IPS-11a (cell line): Measurements from ENCODE around the gene KHDRBS2.

Experiments used
- H3K4me3 ChIP-seq: one replicate; pipeline ENCODE4 v1.5.1; 2013; ENCODE audit warnings: low read depth, low read length, control low read depth

KHDRBS2 gene

DNA sequence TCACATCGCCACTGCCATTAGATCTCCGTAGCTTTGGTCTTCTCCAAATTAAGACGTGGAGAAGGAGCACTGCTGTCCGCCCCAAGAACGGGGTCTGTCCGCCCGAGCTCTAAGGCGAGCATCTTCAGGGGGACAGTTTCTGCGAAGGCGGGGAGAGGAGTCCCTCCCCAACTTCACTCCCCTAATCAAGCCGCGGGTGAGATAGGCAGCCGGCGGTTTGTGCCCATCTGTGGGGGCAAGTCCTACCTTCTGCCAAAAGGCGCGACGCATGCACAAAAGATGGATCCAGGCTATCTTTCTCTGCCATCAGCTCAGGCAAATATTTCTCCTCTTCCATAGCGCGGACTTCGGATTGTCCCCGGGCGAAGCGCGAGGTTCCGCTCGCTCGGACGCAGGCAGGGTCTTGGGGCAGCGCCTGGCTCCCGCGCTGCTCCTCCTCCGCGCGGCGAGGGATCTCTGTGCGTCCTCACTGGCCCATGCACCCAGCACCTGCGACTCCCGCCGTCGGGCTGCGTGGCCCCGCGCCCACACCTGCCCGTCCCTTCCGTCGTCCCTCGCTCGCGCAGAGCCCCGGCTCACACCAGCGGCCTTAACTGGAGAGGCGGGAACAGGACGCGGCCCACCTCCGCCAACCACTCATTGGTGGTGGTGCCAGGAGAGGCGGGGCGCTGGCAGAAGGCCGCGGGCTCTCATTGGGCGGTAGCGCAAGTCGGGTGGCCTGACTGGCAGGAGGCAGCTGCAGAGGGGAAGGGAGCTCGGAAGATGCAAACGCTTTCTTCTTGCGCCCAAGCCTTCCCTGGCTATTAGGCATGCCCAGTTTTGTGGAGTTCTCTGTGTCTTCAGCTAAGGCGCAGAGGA lies at the start of gene KHDRBS2:
Gene KHDRBS2, minus strand, starts transcription at position 614 of the 858 bp plus-strand sequence.
- H3K4me3 ChIP-seq = peak within 1 kb of the TSS; percentile 81

DNA sequence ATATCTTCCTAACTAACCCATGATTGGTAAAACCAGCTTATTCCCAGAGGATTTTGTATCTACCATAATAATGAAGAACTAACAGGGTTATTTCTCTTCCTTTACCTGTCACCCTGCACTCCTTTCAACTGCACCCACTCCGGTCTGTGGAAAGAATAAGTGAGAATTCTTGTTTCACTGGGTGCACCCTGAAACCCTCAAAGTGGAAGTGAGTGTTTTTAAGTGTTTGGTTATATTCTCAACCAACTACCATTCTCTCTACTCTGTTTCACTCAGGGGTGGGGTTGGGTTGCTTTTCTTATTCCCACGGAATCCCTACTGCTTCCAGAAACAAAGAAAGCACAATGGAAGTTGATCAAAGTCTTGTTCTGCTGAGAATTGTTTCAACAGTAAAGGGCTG lies 42.6 kb upstream of the KHDRBS2 start:
- H3K4me3 ChIP-seq = no peak overlapping the region

DNA sequence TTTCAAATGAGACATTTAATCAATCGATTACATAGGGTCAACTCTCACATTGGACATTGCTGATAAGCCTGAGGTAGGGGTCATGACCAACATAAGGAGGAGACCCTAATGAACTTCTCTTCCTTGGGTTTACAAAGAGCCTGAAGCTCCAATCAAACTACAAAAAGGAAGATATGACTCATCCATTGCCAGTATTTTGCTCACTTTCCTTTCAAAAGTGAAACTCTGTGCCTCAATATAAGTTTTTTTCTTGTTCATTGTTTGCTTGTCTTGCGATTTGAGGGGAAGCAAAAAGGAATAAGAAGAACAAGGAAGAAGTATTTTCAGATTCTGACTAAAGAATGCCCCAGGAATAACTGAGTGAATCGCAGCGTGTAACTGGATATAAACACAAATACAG lies 38.8 kb upstream of the KHDRBS2 start:
- no peak overlapping the region for H3K4me3 ChIP-seq

DNA sequence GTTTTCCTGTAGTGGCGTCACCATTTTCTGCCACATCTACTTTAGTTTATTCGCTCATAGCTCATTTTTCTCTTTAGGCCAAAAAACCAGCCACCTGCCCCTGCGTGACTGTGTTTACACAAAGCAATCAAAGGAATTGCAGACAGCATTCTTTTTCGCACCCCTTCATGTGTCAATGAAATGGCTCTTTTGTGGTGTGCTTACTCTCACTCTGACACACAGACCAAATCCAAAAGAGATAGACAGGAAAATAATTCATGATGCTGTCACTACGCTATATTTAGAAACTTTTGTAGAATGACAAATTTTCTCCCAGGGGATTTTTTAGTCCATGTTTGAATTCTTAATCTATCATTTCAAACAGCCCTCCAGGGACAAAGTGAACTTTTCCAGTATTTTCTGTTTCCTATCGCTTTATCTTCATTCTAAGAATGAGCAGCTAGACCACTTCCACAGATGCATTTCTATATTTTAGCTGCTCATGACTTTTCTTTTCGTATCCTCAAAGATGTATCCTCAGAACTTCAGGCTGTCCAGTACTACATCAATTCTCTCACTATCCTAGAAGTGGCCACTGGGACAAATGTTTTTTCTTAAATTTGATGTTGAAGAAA lies 37.9 kb upstream of the KHDRBS2 start:
- no peak overlapping the region for H3K4me3 ChIP-seq

DNA sequence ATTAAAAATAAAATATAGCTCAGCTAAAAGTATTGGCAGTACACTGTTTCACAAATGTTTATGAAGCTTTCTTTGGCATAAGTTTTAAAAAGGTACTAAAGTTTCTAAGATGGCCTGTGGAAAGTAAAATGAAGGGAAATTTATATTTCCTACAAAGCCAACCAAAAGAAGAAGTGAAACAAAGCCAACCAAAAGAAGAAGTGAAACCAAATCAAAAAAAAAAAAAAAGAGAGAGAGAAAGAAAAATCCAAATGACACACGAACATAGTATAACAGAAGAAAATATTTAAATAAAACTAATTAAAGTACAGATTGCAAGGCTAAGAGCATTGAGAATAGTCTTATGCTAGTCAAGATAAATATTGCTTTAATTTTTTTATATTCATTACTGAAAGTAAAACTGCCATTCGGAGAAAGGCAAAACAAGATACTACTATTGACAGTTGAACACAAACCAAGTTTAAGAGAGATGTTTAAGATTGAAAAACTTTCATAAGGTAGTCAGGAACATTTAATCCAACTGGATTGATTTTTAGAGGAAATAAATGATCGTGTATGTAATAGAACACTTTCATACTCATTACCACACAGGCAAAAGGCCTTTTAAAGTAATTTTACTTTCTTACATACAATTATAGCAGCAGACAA lies 12.8 kb upstream of the KHDRBS2 start:
- no peak overlapping the region for H3K4me3 ChIP-seq

DNA sequence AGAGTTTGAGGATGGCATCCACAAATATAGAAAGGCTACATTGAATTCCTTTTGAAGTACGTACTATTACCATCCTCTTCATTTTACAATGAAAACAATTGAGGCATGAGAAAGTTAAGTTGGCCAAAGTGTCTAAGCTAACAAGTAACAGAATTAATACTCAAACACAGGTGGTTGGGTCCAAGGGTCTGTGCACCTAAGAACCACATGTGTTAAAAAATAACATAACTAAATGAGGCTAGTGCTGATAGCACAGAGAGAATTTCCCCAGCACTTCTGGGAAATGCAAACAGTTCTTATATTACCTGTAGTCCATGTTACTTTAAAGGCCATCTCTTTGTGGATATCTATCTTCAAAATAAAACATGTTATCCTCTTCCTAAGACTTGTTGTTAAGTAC lies 10.5 kb upstream of the KHDRBS2 start:
- H3K4me3 ChIP-seq = no peak overlapping the region

DNA sequence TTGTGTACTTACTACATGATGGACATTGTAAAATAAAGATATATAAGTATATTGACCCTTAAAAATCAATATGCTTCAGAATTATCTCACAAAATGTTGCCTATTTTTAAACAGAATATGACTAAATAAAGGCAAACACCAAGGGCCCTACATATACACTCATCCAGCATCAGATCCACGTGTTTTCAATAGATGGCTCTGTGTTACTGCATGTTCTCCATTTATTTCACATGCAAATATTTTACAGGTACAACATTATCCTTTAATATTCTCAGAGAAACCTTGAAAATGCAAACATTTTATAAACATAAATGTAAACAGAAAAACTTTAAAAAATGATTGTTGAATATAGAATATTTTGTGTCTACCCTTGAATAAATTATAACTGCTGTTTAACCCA lies 2.9 kb upstream of the KHDRBS2 start:
- no peak overlapping the region for H3K4me3 ChIP-seq

DNA sequence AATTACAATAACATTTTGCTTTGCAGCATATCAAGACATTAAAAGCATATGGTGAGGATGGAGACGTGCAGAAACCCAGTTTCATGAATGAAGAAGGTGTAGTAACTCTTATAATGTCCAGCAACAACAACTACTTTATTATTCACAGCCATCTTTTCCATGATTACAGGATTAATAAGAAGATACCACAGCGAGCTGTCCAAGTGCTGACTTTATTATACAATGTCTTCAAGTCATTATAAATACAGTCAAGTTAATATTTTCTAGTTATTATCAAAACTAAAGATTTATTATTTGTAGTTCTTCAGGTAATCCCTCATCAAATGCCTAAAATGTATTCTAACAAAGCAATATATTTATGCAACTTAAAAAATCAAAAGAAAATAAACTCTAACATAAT lies 2.5 kb upstream of the KHDRBS2 start:
- no peak overlapping the region for H3K4me3 ChIP-seq

DNA sequence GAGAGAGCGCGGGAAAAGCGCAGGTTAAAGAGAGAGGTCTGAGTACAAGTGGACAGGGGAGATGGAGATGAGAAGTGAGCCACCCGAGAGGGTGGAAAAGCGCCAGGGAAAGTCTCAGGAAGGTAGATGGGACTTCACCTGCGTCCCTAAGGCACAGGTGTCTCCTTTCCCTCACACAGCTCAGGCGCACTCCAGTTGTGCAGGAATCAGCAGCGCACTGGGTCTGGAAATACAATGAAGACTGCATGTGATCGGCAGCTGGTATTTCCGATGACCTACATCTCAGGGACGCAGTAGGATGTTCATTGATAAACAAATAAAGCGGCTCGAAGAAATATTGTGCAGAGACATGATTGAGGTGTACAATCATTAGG lies 432 bp upstream of the KHDRBS2 start:
- peak overlapping the region; percentile 81 for H3K4me3 ChIP-seq

DNA sequence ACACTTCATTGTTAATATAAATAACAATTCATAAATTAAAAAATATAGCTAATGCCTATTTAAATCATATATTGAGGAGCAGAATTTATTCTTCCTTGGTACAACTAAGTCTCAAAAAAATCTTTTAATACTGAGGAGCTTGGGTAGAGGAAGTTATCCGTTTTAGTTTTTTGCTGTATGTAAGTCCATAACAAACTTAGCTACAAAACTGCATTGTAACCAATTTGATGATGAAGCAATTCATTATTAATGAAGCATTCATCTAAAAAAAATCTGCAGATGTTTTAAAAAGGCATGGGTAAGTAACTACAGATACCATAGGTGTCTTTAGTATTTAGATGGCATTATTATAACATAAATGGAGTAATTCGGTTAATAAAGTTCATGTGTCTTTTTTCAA lies 1.3 kb downstream of the KHDRBS2 start:
- H3K4me3 ChIP-seq = peak overlapping the region; percentile 81

DNA sequence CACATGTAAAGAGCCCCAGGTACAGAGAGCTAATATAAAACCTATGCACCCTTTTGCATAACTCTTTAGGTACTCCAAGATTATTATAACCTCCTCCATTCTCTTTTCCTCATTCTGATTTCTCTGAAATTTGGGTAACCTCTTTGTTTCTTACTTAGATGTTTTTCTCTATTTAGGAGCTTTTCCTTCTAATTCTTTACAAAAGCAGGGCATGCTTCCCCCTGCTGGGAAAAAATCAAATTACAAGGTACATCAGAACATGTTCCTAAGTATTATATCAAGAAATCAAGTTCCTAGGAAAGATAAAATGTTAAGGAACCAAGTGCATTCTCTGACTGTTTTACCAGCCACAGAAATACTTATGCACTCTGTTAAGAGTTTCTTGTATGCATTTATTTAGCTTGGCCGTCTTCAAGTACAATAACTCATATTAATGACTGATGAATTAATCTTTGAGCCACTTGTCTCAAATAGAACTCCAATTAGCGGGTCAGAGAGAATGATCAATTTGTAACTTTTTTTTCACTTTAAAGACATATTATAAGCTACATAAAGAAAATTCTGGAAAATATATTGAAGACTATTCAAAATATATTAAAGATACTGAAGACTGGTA lies 2.1 kb downstream of the KHDRBS2 start:
- no peak overlapping the region for H3K4me3 ChIP-seq

DNA sequence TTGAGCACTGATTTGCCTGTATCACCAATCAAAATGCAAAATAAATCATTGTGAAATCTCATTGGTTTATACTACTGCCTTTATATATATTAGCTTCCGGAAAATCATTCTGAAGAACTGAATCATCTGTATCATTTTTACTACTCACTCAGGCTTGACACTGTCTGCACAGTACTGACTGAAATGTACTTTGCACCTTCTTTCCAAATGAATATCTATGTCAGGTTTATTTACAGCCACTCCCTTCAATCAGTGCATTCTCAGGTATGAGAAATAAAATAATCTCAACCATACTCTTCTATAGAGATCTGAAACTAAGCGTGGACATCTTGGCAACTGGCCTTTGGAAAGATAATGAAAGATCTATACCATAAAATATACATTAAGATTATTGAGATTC lies 2.7 kb downstream of the KHDRBS2 start:
- H3K4me3 ChIP-seq = no peak overlapping the region

DNA sequence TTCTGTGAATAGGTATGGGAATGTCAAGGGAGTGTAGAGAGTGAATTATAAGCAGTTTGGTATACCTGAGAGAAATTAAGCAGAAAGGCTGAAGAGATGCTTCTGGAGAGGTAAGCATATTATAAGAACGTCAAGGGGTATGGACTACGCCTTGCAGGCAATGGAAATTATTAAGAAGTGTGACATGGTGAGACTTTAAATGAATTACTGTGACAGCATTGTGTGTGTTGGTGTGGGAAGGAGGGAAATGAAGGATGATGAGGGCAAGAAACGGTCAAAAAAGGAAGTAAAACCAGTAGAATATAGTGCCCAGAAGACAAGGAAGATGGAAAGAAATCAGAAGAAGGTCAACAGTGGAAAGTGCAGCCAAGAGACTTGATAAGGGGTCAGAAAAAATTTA lies 5.9 kb downstream of the KHDRBS2 start:
- H3K4me3 ChIP-seq = no peak overlapping the region

DNA sequence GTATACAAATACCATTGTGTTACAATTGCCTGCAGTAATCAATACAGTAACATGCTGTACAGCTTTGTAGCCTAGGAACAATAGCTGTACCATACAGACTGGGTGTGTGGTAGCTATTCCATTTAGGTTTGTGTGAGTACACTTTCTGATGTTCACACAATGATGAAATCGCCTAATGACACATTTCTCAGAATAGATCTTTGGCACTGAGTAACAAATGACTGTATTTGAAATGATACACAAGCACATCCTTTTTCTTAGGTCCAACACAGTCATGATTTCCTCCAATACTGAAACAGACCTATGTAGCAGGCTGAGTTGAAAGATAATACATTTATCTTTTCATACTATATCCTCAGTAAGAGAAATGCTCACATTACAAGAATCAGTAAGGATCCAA lies 13.9 kb downstream of the KHDRBS2 start:
- no peak overlapping the region for H3K4me3 ChIP-seq

DNA sequence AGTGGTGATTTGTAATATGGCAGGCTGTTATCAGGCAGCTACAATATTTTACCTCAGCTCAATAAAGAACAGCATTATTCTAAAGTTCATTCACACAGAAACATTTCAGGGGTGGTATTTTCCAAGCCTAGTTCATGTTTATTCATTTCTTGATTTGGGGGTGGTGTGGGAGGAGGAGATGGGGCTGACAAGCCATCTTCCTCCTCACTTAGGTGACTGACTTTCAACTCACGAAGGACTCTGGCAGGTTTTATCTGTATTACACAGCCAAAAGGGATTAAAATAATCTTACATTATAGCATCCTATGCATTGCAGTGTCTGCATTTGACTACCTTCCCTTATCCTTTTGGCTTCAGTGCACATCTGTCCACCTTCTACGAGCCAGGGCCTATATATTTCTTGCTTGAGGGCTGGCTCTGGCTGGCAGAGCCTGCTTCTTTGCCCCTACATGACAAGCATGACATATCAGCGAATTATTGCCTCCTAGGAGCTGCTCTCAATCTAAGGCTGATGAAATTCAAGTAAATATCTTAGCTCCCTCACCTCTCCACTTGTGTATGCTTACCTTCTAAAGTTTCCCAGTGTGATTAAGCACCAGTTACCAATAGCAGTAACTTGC lies 20.0 kb downstream of the KHDRBS2 start:
- no peak overlapping the region for H3K4me3 ChIP-seq

DNA sequence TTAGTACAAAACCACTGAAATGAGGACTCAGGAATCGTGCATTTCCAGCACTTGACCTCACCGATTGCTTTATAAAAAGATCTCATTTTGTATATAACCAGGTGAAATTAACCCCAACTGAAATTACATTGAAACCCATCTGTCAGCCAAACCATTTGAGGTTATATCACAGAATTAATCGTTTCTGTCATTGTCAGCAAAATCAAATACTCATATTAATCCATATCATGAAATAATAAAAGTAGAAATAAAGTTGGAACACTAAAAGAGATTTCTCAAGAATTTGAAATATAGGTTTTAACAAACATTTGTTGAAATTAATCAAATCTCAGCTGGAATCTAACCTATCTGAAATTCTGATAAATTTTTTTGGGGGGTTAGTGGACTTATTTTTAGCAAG lies 23.7 kb downstream of the KHDRBS2 start:
- no peak overlapping the region for H3K4me3 ChIP-seq

DNA sequence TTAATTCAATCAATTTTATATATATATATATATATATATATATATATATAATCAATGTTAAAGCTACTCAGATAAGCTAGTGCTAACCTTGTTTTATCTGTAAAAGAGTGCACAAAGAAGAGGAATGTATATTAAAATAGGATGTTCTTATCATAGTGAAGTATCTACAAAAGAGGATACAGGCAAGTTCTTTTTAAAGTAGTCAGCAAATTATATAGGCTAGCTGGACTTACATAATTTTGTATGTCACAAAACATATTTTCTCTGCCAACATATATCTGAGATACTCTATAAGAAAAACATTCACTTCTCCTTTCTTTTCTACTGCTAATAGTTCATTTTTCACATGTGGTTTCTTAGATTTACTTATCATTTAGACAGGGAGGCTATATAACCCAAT lies 39.9 kb downstream of the KHDRBS2 start:
- no peak overlapping the region for H3K4me3 ChIP-seq

DNA sequence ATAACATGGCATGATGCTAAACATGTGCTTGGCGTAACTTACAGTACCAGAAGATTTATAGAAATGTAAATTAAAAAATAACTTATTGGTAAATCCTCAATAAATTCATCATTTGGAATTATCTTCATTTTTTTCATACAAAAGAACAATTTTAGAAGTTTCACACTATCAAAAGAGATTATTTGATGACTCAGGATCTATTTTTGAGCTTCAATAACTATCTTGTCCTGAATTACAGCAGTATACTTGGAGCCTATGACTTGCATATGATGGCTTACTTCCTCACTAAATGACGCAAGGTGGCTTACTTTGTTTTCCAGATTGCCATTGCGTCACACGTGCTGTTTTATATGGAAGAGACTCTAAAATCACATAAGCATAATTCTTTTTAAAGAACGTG lies 49.2 kb downstream of the KHDRBS2 start:
- H3K4me3 ChIP-seq = no peak overlapping the region

DNA sequence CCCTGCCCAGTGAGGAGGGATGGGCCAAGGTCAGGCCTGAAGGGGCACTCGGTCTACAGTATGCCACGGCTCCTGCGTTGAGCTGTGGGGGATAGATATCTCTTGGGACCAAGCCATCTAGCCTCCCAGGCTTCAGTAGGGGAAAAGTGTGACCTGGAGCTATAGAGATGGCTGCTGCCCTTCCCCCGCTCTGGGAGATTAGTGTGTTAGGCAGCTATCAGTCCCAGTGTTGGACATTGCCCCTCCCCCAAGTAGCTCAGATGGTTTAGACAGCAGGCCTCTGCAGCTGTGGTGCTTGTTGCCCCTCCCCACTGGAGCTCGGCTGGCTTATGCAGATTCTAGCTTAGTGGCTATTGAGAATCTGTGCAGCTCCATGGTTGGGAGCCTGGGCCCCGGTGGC lies 56.8 kb downstream of the KHDRBS2 start:
- no peak overlapping the region for H3K4me3 ChIP-seq

DNA sequence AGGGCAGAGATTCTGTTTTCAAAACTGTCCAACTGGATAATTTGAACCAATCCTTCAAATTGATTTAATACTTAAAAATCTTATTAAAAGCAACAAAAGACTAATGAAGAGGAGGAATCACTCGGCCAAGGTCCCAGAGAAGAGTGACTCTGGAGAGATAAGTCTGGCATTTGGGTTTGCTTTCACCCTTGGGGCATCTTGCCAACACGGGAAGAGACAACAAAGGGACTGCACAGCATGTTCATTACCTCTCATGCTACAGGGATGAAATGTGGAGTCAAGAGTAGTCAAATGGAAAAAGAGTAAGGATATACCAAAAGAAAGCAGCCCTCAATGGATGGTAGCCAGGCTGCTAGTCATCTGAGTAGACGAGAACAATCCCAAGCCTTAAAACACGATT lies 68.2 kb downstream of the KHDRBS2 start:
- H3K4me3 ChIP-seq = no peak overlapping the region

DNA sequence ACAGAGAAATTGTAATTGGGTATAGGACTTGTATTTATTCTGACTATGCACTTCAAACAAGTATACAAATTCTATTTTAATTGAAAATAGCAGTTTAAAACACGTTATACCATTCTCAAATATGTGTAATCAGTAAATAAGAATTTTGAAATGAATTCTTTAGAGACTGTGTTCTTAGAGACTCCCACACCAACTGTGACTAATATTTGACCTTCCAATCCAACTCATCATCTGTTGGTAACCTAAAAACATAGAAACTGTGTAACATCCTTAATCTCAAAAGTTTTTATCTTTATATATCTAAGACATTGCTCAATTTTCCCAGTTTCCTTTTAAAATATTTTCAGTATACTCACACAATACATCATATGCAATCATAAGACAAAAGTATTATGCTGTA lies 83.9 kb downstream of the KHDRBS2 start:
- H3K4me3 ChIP-seq = no peak overlapping the region
